PFSK-1 (cell line): ENCODE results near the gene OR1F1.

Experiments used
- FOXP2 ChIP-seq: optimal IDR thresholded peaks from 2 replicates; pipeline ENCODE3; 2011; ENCODE audit warnings: borderline replicate concordance, control low read depth, inconsistent platforms; ENCODE audit not compliant: insufficient read depth; ENCODE audit errors: extremely low read length, extremely low read depth
- POLR2AphosphoS5 ChIP-seq: IDR thresholded peaks from 2 replicates; pipeline ENCODE4 v1.6.1; 2012; ENCODE audit warnings: low read depth, mild to moderate bottlenecking, control low read depth, low read length, moderate library complexity
- SIN3A ChIP-seq: IDR thresholded peaks from 2 replicates; pipeline ENCODE4 v1.6.1; 2012; ENCODE audit warnings: mild to moderate bottlenecking, low read length, moderate library complexity, borderline replicate concordance; ENCODE audit not compliant: insufficient read depth
- TAF1 ChIP-seq: IDR thresholded peaks from 2 replicates; pipeline ENCODE4 v1.6.1; 2012; ENCODE audit warnings: low read length, control low read depth, borderline replicate concordance; ENCODE audit not compliant: insufficient read depth
- TF ChIP-seq, protein P1 (sequence below), 2 experiments: IDR thresholded peaks; 2 replicates each; pipeline versions ENCODE4 v1.6.1 to v1.8.0; 2011 to 2012; ENCODE audit warnings: low read depth in 2 of 2, low read length in 2 of 2, control low read depth in 1 of 2, inconsistent platforms in 1 of 2, mild to moderate bottlenecking in 1 of 2, moderate library complexity in 1 of 2; ENCODE audit not compliant: insufficient read depth in 1 of 2

OR1F1 gene

DNA sequence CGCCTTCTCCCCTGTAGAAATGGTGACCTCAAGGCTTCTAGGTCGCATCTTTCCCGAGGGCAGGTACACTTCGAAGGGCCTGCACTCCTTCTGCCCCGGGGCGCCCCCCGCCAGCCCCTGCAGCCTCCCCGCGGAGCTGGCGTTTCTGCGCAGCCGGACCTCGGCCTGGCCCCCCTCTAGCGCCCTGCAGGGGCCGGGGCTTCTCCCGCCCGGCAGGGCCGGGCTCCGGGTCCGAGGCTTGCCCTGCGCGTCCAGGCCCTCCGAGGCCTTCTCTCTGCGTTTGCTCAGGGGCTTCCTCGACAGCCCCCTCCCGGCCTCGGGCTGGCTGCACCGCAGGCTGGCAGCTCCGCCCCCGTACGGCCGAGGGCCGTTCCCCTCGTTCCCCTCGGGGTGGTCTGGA is 66.3 kb downstream of the OR1F1 start:
- no peak for TF ChIP-seq FOXP2
- no peak for TF ChIP-seq TAF1
- TF ChIP-seq SIN3A, result no peak
- TF ChIP-seq POLR2AphosphoS5, result no peak
- TF ChIP-seq, protein P1, sequence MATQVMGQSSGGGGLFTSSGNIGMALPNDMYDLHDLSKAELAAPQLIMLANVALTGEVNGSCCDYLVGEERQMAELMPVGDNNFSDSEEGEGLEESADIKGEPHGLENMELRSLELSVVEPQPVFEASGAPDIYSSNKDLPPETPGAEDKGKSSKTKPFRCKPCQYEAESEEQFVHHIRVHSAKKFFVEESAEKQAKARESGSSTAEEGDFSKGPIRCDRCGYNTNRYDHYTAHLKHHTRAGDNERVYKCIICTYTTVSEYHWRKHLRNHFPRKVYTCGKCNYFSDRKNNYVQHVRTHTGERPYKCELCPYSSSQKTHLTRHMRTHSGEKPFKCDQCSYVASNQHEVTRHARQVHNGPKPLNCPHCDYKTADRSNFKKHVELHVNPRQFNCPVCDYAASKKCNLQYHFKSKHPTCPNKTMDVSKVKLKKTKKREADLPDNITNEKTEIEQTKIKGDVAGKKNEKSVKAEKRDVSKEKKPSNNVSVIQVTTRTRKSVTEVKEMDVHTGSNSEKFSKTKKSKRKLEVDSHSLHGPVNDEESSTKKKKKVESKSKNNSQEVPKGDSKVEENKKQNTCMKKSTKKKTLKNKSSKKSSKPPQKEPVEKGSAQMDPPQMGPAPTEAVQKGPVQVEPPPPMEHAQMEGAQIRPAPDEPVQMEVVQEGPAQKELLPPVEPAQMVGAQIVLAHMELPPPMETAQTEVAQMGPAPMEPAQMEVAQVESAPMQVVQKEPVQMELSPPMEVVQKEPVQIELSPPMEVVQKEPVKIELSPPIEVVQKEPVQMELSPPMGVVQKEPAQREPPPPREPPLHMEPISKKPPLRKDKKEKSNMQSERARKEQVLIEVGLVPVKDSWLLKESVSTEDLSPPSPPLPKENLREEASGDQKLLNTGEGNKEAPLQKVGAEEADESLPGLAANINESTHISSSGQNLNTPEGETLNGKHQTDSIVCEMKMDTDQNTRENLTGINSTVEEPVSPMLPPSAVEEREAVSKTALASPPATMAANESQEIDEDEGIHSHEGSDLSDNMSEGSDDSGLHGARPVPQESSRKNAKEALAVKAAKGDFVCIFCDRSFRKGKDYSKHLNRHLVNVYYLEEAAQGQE (IDR thresholded peaks at IDR 0.05; ENCODE audit: insufficient read depth in 1 of 2, low read depth in 2 of 2, low read length in 2 of 2), result no peak
